Urinary bladder (tissue), 2 donors: ENCODE results near the gene TMEM37. TPM values are rescaled to one million over a fixed set of nuclear protein-coding genes. Genes with fewer than 3 reads are reported as not detected.

ENCODE experiments used
- polyA plus RNA-seq: library from polyadenylated mRNA; stranded (reverse); fragments of 200-250 nt; gene quantifications from one replicate; pipeline ENCODE4 v1.2.3, GENCODE V29; 2013
- total RNA-seq: library from RNA; depleted of rRNA; stranded (reverse); fragments of >200 nt; gene quantifications from one replicate; pipeline ENCODE4 v1.2.3, GENCODE V29; 2014
- donor health status: healthy.

TMEM37 gene
- total and polyA plus RNA-seq, 2 donors: 1.1 to 7.8 TPM

Other genes with a start within 250 kb of the TMEM37 start
- 1.1 TPM for gene STEAP3, start 208.0 kb upstream of the TMEM37 start, total RNA-seq
- gene STEAP3, start 208.0 kb upstream of the TMEM37 start, polyA plus RNA-seq: 10.6 TPM
- gene C2orf76, start 65.0 kb upstream of the TMEM37 start, total RNA-seq: 25.3 TPM
- 20.2 TPM for gene C2orf76, start 65.0 kb upstream of the TMEM37 start, polyA plus RNA-seq
- 65.6 TPM for gene DBI, start 64.9 kb upstream of the TMEM37 start, total RNA-seq
- 203 TPM for gene DBI, start 64.9 kb upstream of the TMEM37 start, polyA plus RNA-seq
- not detected for gene SCTR, start 92.6 kb downstream of the TMEM37 start, total RNA-seq
- gene SCTR, start 92.6 kb downstream of the TMEM37 start, polyA plus RNA-seq: not detected
- 0.95 TPM for gene CFAP221, start 112.6 kb downstream of the TMEM37 start, total RNA-seq
- 0.09 TPM for gene CFAP221, start 112.6 kb downstream of the TMEM37 start, polyA plus RNA-seq
- 8.6 TPM for gene TMEM177, start 247.3 kb downstream of the TMEM37 start, total RNA-seq
- 9.8 TPM for gene TMEM177, start 247.3 kb downstream of the TMEM37 start, polyA plus RNA-seq